ENCODE data around the gene USF3. TPM values are rescaled to one million over a fixed set of nuclear protein-coding genes. Genes with fewer than 3 reads are reported as not detected.

USF3 gene
- total and polyA plus RNA-seq, 2 of the 13 experiments (the other 11 are each of a cell fraction or from before 2014, with no cell fraction given): 6.3 to 15.2 TPM

DNA sequence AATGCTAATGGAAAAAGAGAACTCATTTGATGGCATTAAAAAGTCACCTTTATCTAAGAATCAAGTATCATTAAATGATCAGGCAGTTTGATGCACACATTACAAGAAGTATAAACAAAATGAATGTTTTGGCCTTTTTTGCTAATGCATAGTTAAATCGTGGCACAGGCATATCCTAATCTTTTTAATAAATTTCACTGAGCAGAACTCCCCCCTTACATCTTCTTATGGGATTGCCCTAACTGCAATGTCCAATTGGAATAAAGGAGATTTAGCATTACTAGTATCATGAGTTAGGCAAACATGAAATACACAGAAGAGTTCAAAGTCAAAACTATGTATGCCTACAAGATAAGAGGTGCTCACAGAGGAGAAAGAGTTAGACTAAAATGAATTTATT lies 32.7 kb downstream of the USF3 start (continued):
- TF ChIP-seq MEIS1 (CRISPR knock-in tag; IDR thresholded peaks at IDR 0.05; ENCODE audit: borderline replicate concordance) (no peak), PPARG (CRISPR knock-in tag; conservative IDR thresholded peaks at IDR 0.05) (peak; percentile 77), SCMH1 (CRISPR knock-in tag; IDR thresholded peaks at IDR 0.05; ENCODE audit: borderline replicate concordance) (no peak), KDM5B (CRISPR knock-in tag; IDR thresholded peaks at IDR 0.05; ENCODE audit: borderline replicate concordance) (no peak), TAF1 (CRISPR knock-in tag; IDR thresholded peaks at IDR 0.05) (no peak), MNT (IDR thresholded peaks at IDR 0.05) (no peak), JUNB (CRISPR knock-in tag; IDR thresholded peaks at IDR 0.05; ENCODE audit: borderline replicate concordance) (no peak), ZNF570 (CRISPR knock-in tag; IDR thresholded peaks at IDR 0.05; ENCODE audit: borderline replicate concordance) (no peak), SSRP1 (CRISPR knock-in tag; IDR thresholded peaks at IDR 0.05) (no peak), RBFOX2 (IDR thresholded peaks at IDR 0.05; ENCODE audit: low read depth, low read length) (no peak), SIX4 (CRISPR knock-in tag; IDR thresholded peaks at IDR 0.05) (no peak), NFE2 (CRISPR knock-in tag; IDR thresholded peaks at IDR 0.05) (no peak), MEF2D (CRISPR knock-in tag; IDR thresholded peaks at IDR 0.05) (no peak), NFYC (CRISPR knock-in tag; IDR thresholded peaks at IDR 0.05) (peak; percentile 44), JUND (CRISPR knock-in tag; IDR thresholded peaks at IDR 0.05) (no peak), BCL6 (CRISPR knock-in tag; IDR thresholded peaks at IDR 0.05) (peak; percentile 59; the same call in 1 of the 2 replicates), ARID5B (CRISPR knock-in tag; IDR thresholded peaks at IDR 0.05) (peak; percentile 24; the same call in 1 of the 2 replicates), ZBTB4 (CRISPR knock-in tag; IDR thresholded peaks at IDR 0.05; ENCODE audit: borderline replicate concordance) (no peak), HDAC2 (CRISPR knock-in tag; IDR thresholded peaks at IDR 0.05) (no peak), NR2F1 (CRISPR knock-in tag; IDR thresholded peaks at IDR 0.05) (no peak), ZNF576 (CRISPR knock-in tag; IDR thresholded peaks at IDR 0.05) (no peak), SNAI1 (CRISPR knock-in tag; IDR thresholded peaks at IDR 0.05; ENCODE audit: borderline replicate concordance) (no peak)
